GM21390 (cell line): ENCODE data around the gene RBM43.
"Not testable (repeated sequence)": the region's sequence is repeated elsewhere in the genome, so short reads cannot be mapped to it uniquely, and the experiment has no call there.

Experiments
- ATAC-seq: cut with Tn5 transposase; IDR thresholded peaks from one replicate; pipeline ENCODE4 v1.9.1; 2021; ENCODE audit not compliant: unreplicated experiment

Gene RBM43

GRCh38 chr2:151269798-151270568 is 8.3 kb upstream of the RBM43 start:
- ATAC-seq: no peak

- ATAC-seq: no peak
Observed at GRCh38 chr2:151268085-151268484, 6.4 kb upstream of the RBM43 start.

- no peak for ATAC-seq
Observed at GRCh38 chr2:151267537-151267936, 5.9 kb upstream of the RBM43 start.

- no peak for ATAC-seq
Observed at GRCh38 chr2:151265991-151266390, 4.3 kb upstream of the RBM43 start.

GRCh38 chr2:151264157-151264825 is 2.6 kb upstream of the RBM43 start:
- no peak for ATAC-seq

- no peak for ATAC-seq
Observed at GRCh38 chr2:151262629-151263028, 966 bp upstream of the RBM43 start.

- no peak for ATAC-seq
Observed at GRCh38 chr2:151261977-151262291, 271 bp upstream of the RBM43 start.

GRCh38 chr2:151260573-151261230 is 961 bp downstream of the RBM43 start:
- peak; percentile 16 for ATAC-seq

GRCh38 chr2:151258121-151258520 is 3.5 kb downstream of the RBM43 start:
- ATAC-seq: no peak

GRCh38 chr2:151252646-151253045 is 9.0 kb downstream of the RBM43 start:
- ATAC-seq: no peak

- ATAC-seq: no peak
Observed at GRCh38 chr2:151251012-151251411, 10.7 kb downstream of the RBM43 start.

GRCh38 chr2:151247432-151247831 is 14.2 kb downstream of the RBM43 start:
- ATAC-seq: no peak

GRCh38 chr2:151246152-151246551 is 15.5 kb downstream of the RBM43 start:
- no peak for ATAC-seq

GRCh38 chr2:151243468-151243867 is 18.2 kb downstream of the RBM43 start:
- no peak for ATAC-seq

- no peak for ATAC-seq
Observed at GRCh38 chr2:151241224-151241623, 20.4 kb downstream of the RBM43 start.

- no peak for ATAC-seq
Observed at GRCh38 chr2:151240433-151240832, 21.2 kb downstream of the RBM43 start.

- no peak for ATAC-seq
Observed at GRCh38 chr2:151239624-151240023, 22.0 kb downstream of the RBM43 start.

- ATAC-seq: peak; percentile 77
Observed at GRCh38 chr2:151238527-151239487, 22.9 kb downstream of the RBM43 start.

GRCh38 chr2:151237422-151238025 is 24.1 kb downstream of the RBM43 start:
- no peak for ATAC-seq

- not testable (repeated sequence) for ATAC-seq
Observed at GRCh38 chr2:151233760-151234159, 27.9 kb downstream of the RBM43 start.

- ATAC-seq: not testable (repeated sequence)
Observed at GRCh38 chr2:151233288-151233687, 28.4 kb downstream of the RBM43 start.
